GM10847 (cell line): ENCODE data around the gene DEK.

Source experiments
- POLR2A ChIP-seq: IDR thresholded peaks from 2 replicates; pipeline ENCODE4 v1.6.1; 2011; ENCODE audit not compliant: insufficient read length; ENCODE audit errors: extremely low read depth

The DEK gene

GRCh38 chr6:18264219-18264922 lies at the start of gene DEK:
Gene DEK, minus strand, starts transcription at chr6:18264530. Its CDS starts 543 bp downstream, at chr6:18263987.
- TF ChIP-seq POLR2A, result peak; percentile 57

- no peak for TF ChIP-seq POLR2A
Observed at GRCh38 chr6:18312368-18312767, 48.0 kb upstream of the DEK start.

- no peak for TF ChIP-seq POLR2A
Observed at GRCh38 chr6:18309046-18309445, 44.7 kb upstream of the DEK start.

- no peak for TF ChIP-seq POLR2A
Observed at GRCh38 chr6:18308070-18308735, 43.9 kb upstream of the DEK start.

GRCh38 chr6:18306977-18307376 lies 42.6 kb upstream of the DEK start:
- no peak for TF ChIP-seq POLR2A

- no peak for TF ChIP-seq POLR2A
Observed at GRCh38 chr6:18302561-18303439, 38.5 kb upstream of the DEK start.

GRCh38 chr6:18293076-18293904 lies 29.0 kb upstream of the DEK start:
- no peak for TF ChIP-seq POLR2A

- no peak for TF ChIP-seq POLR2A
Observed at GRCh38 chr6:18289283-18289682, 25.0 kb upstream of the DEK start.

- no peak for TF ChIP-seq POLR2A
Observed at GRCh38 chr6:18284261-18284660, 19.9 kb upstream of the DEK start.

GRCh38 chr6:18281564-18281963 lies 17.2 kb upstream of the DEK start:
- no peak for TF ChIP-seq POLR2A

- no peak for TF ChIP-seq POLR2A
Observed at GRCh38 chr6:18280084-18280483, 15.8 kb upstream of the DEK start.

- TF ChIP-seq POLR2A, result no peak
Observed at GRCh38 chr6:18279422-18279821, 15.1 kb upstream of the DEK start.

- no peak for TF ChIP-seq POLR2A
Observed at GRCh38 chr6:18277237-18278006, 13.1 kb upstream of the DEK start.

- TF ChIP-seq POLR2A, result no peak
Observed at GRCh38 chr6:18276610-18277236, 12.4 kb upstream of the DEK start.
